ENCODE data around the gene STX12.
A peak's percentile ranks its signal among the peaks of the same experiment; 100 is the strongest.

STX12 gene

DNA sequence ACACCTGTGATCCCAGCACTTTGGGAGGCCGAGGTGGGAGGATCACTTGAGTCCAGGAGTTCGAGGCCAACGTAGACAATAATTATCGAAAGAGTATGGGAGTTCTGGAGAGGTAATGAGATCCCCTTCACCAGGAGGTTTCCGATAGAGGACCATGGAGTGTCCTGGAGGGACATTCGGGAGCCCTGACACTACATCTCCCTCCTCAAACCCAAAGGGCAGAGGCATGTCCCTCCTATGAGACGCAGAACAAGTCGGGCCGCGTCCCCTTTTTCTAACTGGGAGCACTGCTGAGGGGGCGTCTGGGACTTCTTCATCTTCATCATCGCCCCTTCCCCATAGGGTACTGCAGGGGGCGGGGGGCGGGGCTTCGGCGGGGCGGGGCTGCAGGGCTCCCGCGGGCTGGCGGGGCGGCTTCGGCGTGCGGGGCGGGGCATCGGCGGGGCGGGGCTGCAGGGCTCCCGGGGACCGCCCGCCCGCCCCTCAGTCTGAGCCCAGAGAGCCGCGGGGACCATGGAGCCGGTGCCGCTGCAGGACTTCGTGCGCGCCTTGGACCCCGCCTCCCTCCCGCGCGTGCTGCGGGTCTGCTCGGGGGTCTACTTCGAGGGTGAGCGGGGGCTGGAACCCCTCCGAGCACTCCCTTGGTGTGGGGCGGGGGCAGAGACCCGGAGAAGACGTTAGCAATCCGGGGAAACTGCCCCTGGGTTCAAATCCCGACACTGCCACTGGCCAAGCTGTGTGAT, 99.2 kb downstream of the STX12 start, which contains the start of gene THEMIS2:
Gene THEMIS2 (plus strand): TSS at position 486 of the 743 bp plus-strand sequence. CDS start 28 bp downstream, at position 514.
- DNase-seq, result peak; percentile 70

- no peak for DNase-seq
Observed at GRCh38 chr1:27872802-27873551, 100.0 kb downstream of the STX12 start.

DNA sequence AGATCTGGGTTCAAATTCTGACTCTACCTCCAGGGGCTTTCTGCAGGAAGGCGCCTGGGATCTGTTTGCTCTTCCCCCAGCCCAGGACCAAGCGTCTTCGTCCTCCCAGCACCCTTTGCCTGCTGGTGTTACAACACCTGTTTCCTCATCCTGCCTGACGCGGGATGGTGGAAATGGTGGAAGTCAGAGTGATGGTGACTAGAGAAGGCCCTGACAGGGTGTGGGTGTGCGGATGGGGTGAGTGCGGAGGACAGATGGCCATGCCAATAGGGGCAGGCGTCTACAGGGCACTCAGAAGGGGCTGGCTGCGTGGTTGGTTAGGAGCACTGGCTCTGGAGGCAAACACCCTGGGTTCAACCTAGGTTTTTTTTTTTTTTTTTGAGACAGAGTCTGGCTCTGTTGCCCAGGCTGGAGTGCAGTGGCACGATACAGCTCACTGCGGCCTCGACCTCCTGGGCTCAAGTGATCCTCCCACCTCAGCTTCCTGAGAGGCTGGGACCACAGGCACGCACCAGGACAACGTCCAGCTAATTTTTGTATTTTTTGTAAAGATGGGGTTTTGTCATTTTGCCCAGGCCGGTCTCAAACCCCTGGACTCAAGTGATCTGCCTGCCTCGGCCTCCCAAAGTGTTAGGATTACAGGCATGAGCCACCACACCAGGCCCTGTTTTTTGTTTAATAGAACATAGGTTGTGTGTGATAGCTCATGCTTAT, 100.8 kb downstream of the STX12 start:
- DNase-seq, result no peak

Measured in activated CD4-positive, alpha-beta T cell treated with anti-CD3 and anti-CD28 coated beads for 1 hour (primary cell).